Caco-2 (cell line): ENCODE data around the gene COA6. TPM values are rescaled to one million over a fixed set of nuclear protein-coding genes. Genes with fewer than 3 reads are reported as not detected.

Experiments
- BruUV-seq: library from RNA; stranded (reverse); fragments of 400-500 nt; replicated peaks from 2 replicates; lab custom pipeline; 2021; lab: Mats Ljungman, UMichigan
- CTCF ChIA-PET: fragments of 300-600 bp; sonication (Branson Sonifier 250); formaldehyde crosslinking; loops from one replicate; lab custom pipeline; 2022; ENCODE audit warnings: antibody characterized with exemption; lab: Charles Lee
- POLR2A ChIA-PET: fragments of 300-600 bp; sonication (Branson Sonifier 250); formaldehyde crosslinking; loops from one replicate; lab custom pipeline; 2022; ENCODE audit warnings: antibody characterized with exemption; lab: Charles Lee
- DNase-seq, 2 experiments: peaks; one replicate each; pipeline versions ENCODE4 v3.0.0 to v3.0.0-alpha.2; 2020 to 2022
- H3K27me3 ChIP-seq: replicated peaks from 2 replicates; pipeline ENCODE4 v1.6.0; 2011; ENCODE audit warnings: low read length; ENCODE audit not compliant: control insufficient read depth, insufficient read depth
- H3K36me3 ChIP-seq: 2 replicates; pipeline ENCODE4 v1.5.1; 2011; ENCODE audit warnings: low read length; ENCODE audit not compliant: control insufficient read depth, insufficient read depth
- H3K4me1 ChIP-seq: fragments of 250-450 bp; sonication (Bioruptor Pico); 2 replicates; pipeline ENCODE4 v1.5.1; 2020; ENCODE audit warnings: mild to moderate bottlenecking
- H3K4me3 ChIP-seq: 2 replicates; pipeline ENCODE4 v1.5.1; 2011; ENCODE audit warnings: low read depth, mild to moderate bottlenecking, control low read depth, low read length
- H3K9me3 ChIP-seq: fragments of 250-450 bp; sonication (Bioruptor Pico); 2 replicates; pipeline ENCODE4 v1.5.1; 2020; ENCODE audit warnings: mild to moderate bottlenecking, moderate library complexity
- H3K27ac Mint-ChIP-seq: one replicate; pipeline ENCODE4 v1.8.0; 2022; ENCODE audit warnings: mixed read lengths; ENCODE audit not compliant: unreplicated experiment
- H3K27me3 Mint-ChIP-seq: one replicate; pipeline ENCODE4 v1.8.0; 2022; ENCODE audit warnings: mixed read lengths; ENCODE audit not compliant: insufficient read depth, unreplicated experiment
- H3K36me3 Mint-ChIP-seq: one replicate; pipeline ENCODE4 v1.8.0; 2022; ENCODE audit warnings: mild to moderate bottlenecking, mixed read lengths; ENCODE audit not compliant: insufficient read depth, unreplicated experiment
- H3K4me1 Mint-ChIP-seq: one replicate; pipeline ENCODE4 v1.8.0; 2022; ENCODE audit warnings: low read depth, mixed read lengths; ENCODE audit not compliant: unreplicated experiment
- H3K4me3 Mint-ChIP-seq: one replicate; pipeline ENCODE4 v1.8.0; 2022; ENCODE audit warnings: mild to moderate bottlenecking, moderate library complexity, mixed read lengths; ENCODE audit not compliant: unreplicated experiment
- H3K9me3 Mint-ChIP-seq: one replicate; pipeline ENCODE4 v1.8.0; 2022; ENCODE audit warnings: mixed read lengths; ENCODE audit not compliant: unreplicated experiment
- CTCF ChIP-seq, 2 experiments: fragments of 200-600 bp in 1 of 2; IDR thresholded peaks; 1 replicate in 1 of 2; 2 replicates in 1 of 2; pipeline versions ENCODE4 v1.5.1 to v1.8.0; 2011 to 2022; ENCODE audit warnings: antibody characterized with exemption in 1 of 2, control low read depth in 1 of 2, inconsistent platforms in 1 of 2, low read depth in 1 of 2, low read length in 1 of 2, mild to moderate bottlenecking in 1 of 2, moderate library complexity in 1 of 2; ENCODE audit not compliant: insufficient read depth in 1 of 2, severe bottlenecking in 1 of 2, unreplicated experiment in 1 of 2
- intact Hi-C: fragments of 100-400 bp; cut with micrococcal nuclease; formaldehyde crosslinking; loops from one replicate; pipeline ENCODE4 v1.10.0; 2022; ENCODE audit not compliant: unreplicated experiment
- total RNA-seq: library from RNA; stranded (reverse); gene quantifications from 2 replicates; pipeline ENCODE4 v1.2.3, GENCODE V29; 2022

The COA6 gene
- total RNA-seq, 1 experiment from 2014 or later = 41.0 TPM

GRCh38 chr1:234330843-234331215, 42.4 kb upstream of the COA6 start:
- H3K36me3 Mint-ChIP-seq = no peaks in the 10 kb centered on the region
- POLR2A ChIA-PET = no interaction called here

GRCh38 chr1:234331507-234331906, 41.7 kb upstream of the COA6 start:
- DNase-seq = no peak
- no peaks in the 10 kb centered on the region for H3K36me3 ChIP-seq
- POLR2A ChIA-PET = no interaction called here
- H3K9me3 ChIP-seq = no peaks in the 10 kb centered on the region
- H3K27me3 ChIP-seq = no peaks in the 10 kb centered on the region
- no TSS peak for BruUV-seq
- intact Hi-C loops = no loop called here
- Mint-ChIP-seq H3K4me1 (no peaks in the 10 kb centered on the region), H3K4me3 (no peak overlapping the region), H3K36me3 (no peaks in the 10 kb centered on the region), H3K27me3 (peaks cover 10% of the 10 kb centered on the region), H3K27ac (no peak overlapping the region), H3K9me3 (peaks cover 1% of the 10 kb centered on the region)
- no peaks in the 10 kb centered on the region for H3K4me1 ChIP-seq
- CTCF ChIA-PET = no interaction called here
- no peak for TF ChIP-seq CTCF (IDR thresholded peaks at IDR 0.05; ENCODE audit: insufficient read depth in 1 of 2, low read depth in 1 of 2, low read length in 1 of 2, severe bottlenecking in 1 of 2, unreplicated experiment in 1 of 2)
- H3K4me3 ChIP-seq = no peak overlapping the region

More at GRCh38 chr1:234330843-234331215, 42.4 kb upstream of the COA6 start:
- TF ChIP-seq CTCF (IDR thresholded peaks at IDR 0.05; ENCODE audit: insufficient read depth in 1 of 2, low read depth in 1 of 2, low read length in 1 of 2, severe bottlenecking in 1 of 2, unreplicated experiment in 1 of 2) = no peak
- Mint-ChIP-seq H3K27me3 (peaks cover 15% of the 10 kb centered on the region), H3K27ac (no peak overlapping the region), H3K4me3 (no peak overlapping the region), H3K4me1 (no peaks in the 10 kb centered on the region), H3K9me3 (no peaks in the 10 kb centered on the region)
- Histone ChIP-seq H3K4me1 (no peaks in the 10 kb centered on the region), H3K36me3 (no peaks in the 10 kb centered on the region), H3K27me3 (no peaks in the 10 kb centered on the region; the same call in 1 of the 2 replicates), H3K4me3 (no peak overlapping the region), H3K9me3 (no peaks in the 10 kb centered on the region)
- intact Hi-C loops = no loop called here
- CTCF ChIA-PET = no interaction called here
- BruUV-seq = no TSS peak
- no peak for DNase-seq

- POLR2A ChIA-PET = interaction anchor here (0.6 kb wide), 1 partner anchor 17 kb away, joined by 3 read pairs; no protein-coding TSS in a partner anchor
- no peak overlapping the region for H3K4me3 ChIP-seq
- H3K4me1 Mint-ChIP-seq = no peaks in the 10 kb centered on the region
- H3K36me3 ChIP-seq = no peaks in the 10 kb centered on the region
- CTCF ChIA-PET = no interaction called here
- peaks cover 42% of the 10 kb centered on the region for H3K9me3 Mint-ChIP-seq
- peaks cover 26% of the 10 kb centered on the region for H3K27me3 Mint-ChIP-seq
- H3K27me3 ChIP-seq = no peaks in the 10 kb centered on the region
- no peak for DNase-seq
- H3K4me1 ChIP-seq = no peaks in the 10 kb centered on the region
- no peak overlapping the region for H3K4me3 Mint-ChIP-seq
- peaks cover 8% of the 10 kb centered on the region; the same call in 1 of the 2 replicates for H3K9me3 ChIP-seq
- H3K36me3 Mint-ChIP-seq = no peaks in the 10 kb centered on the region
- TF ChIP-seq CTCF (IDR thresholded peaks at IDR 0.05; ENCODE audit: insufficient read depth in 1 of 2, low read depth in 1 of 2, low read length in 1 of 2, severe bottlenecking in 1 of 2, unreplicated experiment in 1 of 2) = no peak
- intact Hi-C loops = no loop called here
- no peak overlapping the region for H3K27ac Mint-ChIP-seq
- no TSS peak for BruUV-seq
Measured at GRCh38 chr1:234336359-234336758, 36.9 kb upstream of the COA6 start.
